SH-SY5Y (cell line): ENCODE data around the gene MXRA7.

Source experiments
- GATA2 ChIP-seq: IDR thresholded peaks from 2 replicates; pipeline ENCODE4 v1.6.1; 2011; ENCODE audit warnings: mild to moderate bottlenecking, low read depth, low read length
- GATA3 ChIP-seq: IDR thresholded peaks from 2 replicates; pipeline ENCODE4 v1.6.1; 2011; ENCODE audit warnings: low read depth, mild to moderate bottlenecking, low read length, moderate library complexity

- no peak for TF ChIP-seq GATA3
- no peak for TF ChIP-seq GATA2
Measured at GRCh38 chr17:76723812-76724211, 13.0 kb upstream of the MXRA7 start.
